GM23248 (cell line): Measurements from ENCODE around the gene CFAP298. TPM values are rescaled to one million over a fixed set of nuclear protein-coding genes. Genes with fewer than 3 reads are reported as not detected.

ENCODE experiments used
- DNase-seq: peaks from one replicate; pipeline ENCODE4 v3.0.0-alpha.2; 2015
- H2AFZ ChIP-seq: fragments of 200-600 bp; sonication (generic); 2 replicates; pipeline ENCODE4 v1.6.1; 2016; ENCODE audit warnings: antibody characterized with exemption
- H3F3A ChIP-seq: fragments of 200-600 bp; sonication (generic); 2 replicates; pipeline ENCODE4 v1.6.1; 2016; ENCODE audit warnings: mild to moderate bottlenecking, antibody characterized with exemption, mixed run types; ENCODE audit not compliant: insufficient read depth
- H3K27ac ChIP-seq: fragments of 200-600 bp; sonication (generic); 2 replicates; pipeline ENCODE4 v1.5.1; 2016; ENCODE audit warnings: mild to moderate bottlenecking
- H3K27me3 ChIP-seq: fragments of 200-600 bp; sonication (generic); replicated peaks from 2 replicates; pipeline ENCODE4 v1.6.1; 2016; ENCODE audit warnings: mild to moderate bottlenecking; ENCODE audit not compliant: insufficient read depth
- H3K36me3 ChIP-seq: fragments of 200-600 bp; sonication (generic); 2 replicates; pipeline ENCODE4 v1.6.1; 2016; ENCODE audit warnings: low read depth, mild to moderate bottlenecking
- H3K4me1 ChIP-seq: fragments of 200-600 bp; sonication (generic); 2 replicates; pipeline ENCODE4 v1.6.1; 2016; ENCODE audit warnings: mild to moderate bottlenecking; ENCODE audit not compliant: insufficient read depth
- H3K4me2 ChIP-seq: fragments of 200-600 bp; sonication (generic); one replicate; pipeline ENCODE4 v1.6.1; 2016; ENCODE audit warnings: mild to moderate bottlenecking; ENCODE audit not compliant: unreplicated experiment
- H3K4me3 ChIP-seq: fragments of 200-600 bp; sonication (generic); 2 replicates; pipeline ENCODE4 v1.5.1; 2016; ENCODE audit warnings: mild to moderate bottlenecking
- H3K79me2 ChIP-seq: fragments of 200-600 bp; sonication (generic); 2 replicates; pipeline ENCODE4 v1.6.1; 2016; ENCODE audit warnings: mild to moderate bottlenecking; ENCODE audit not compliant: insufficient read depth
- H3K9ac ChIP-seq: fragments of 200-600 bp; sonication (generic); 2 replicates; pipeline ENCODE4 v1.6.1; 2016; ENCODE audit warnings: mild to moderate bottlenecking
- H3K9me2 ChIP-seq: fragments of 200-600 bp; sonication (generic); 2 replicates; pipeline ENCODE4 v1.6.1; 2016; ENCODE audit warnings: mixed run types, mild to moderate bottlenecking, moderate library complexity; ENCODE audit not compliant: insufficient read depth
- H3K9me3 ChIP-seq: fragments of 200-600 bp; sonication (generic); one replicate; pipeline ENCODE4 v1.6.1; 2017; ENCODE audit warnings: low read depth
- H4K20me1 ChIP-seq: fragments of 200-600 bp; sonication (generic); 2 replicates; pipeline ENCODE4 v1.6.0; 2016; ENCODE audit not compliant: insufficient read depth
- EZH2 ChIP-seq: fragments of 200-600 bp; sonication (generic); IDR thresholded peaks from 2 replicates; pipeline ENCODE4 v1.6.1; 2018; ENCODE audit warnings: antibody characterized with exemption, mild to moderate bottlenecking; ENCODE audit not compliant: insufficient read depth, poor library complexity, severe bottlenecking
- EZH2phosphoT487 ChIP-seq: fragments of 200-600 bp; sonication (generic); IDR thresholded peaks from 2 replicates; pipeline ENCODE4 v1.6.1; 2018; ENCODE audit warnings: antibody characterized with exemption, moderate library complexity, mild to moderate bottlenecking, low read depth; ENCODE audit not compliant: insufficient read depth
- WGBS, 2 experiments: methylation state at CpG; one replicate each; pipeline ENCODE4 v1.1.6; 2015 to 2017; ENCODE audit warnings: low lambda C conversion rate in 2 of 2, low coverage in 1 of 2; ENCODE audit errors: missing lambda C conversion rate in 2 of 2; 5-methylcytosine and 5-hydroxymethylcytosine counted together
- in situ Hi-C: fragments of 300-500 bp; cut with MboI; formaldehyde crosslinking; loops from 2 replicates; pipeline ENCODE4 v1.15.0; 2020
- polyA plus RNA-seq: library from polyadenylated mRNA; unstranded; fragments of >200 nt; fragmentation: Nextera tagmentation; extraction: Ambion mirVana; gene quantifications from 2 replicates; pipeline ENCODE4 v1.2.1, GENCODE V29; 2016
- total RNA-seq: library from RNA; depleted of rRNA; stranded (reverse); fragments of >200 nt; shearing (Covaris generic); gene quantifications from 2 replicates; pipeline ENCODE4 v1.2.3, GENCODE V29; 2014

The CFAP298 gene
- total and polyA plus RNA-seq, 2 experiments from 2014 or later: 20.5 to 53.9 TPM

- H3K27ac ChIP-seq: no peak within 1 kb of the TSS
- in situ Hi-C loops: no loop called here
- no peak for TF ChIP-seq EZH2
- TF ChIP-seq EZH2phosphoT487: no peak
Observed at GRCh38 chr21:32585042-32585710, 27.0 kb downstream of the CFAP298 start, which contains the start of gene TCP10L. Gene TCP10L (minus strand): TSS chr21:32585523. CDS start chr21:32584304, 1,219 bp downstream.

GRCh38 chr21:32584472-32584871, 27.7 kb downstream of the CFAP298 start:
- DNase-seq: no peak
- Histone ChIP-seq H3K4me1 (no peaks in the 10 kb centered on the region), H3K9ac (no peak overlapping the region), H3K27ac (no peak overlapping the region), H4K20me1 (no peaks in the 10 kb centered on the region), H3K36me3 (no peaks in the 10 kb centered on the region), H3K9me3 (no peaks in the 10 kb centered on the region), H3K4me3 (no peak overlapping the region), H3F3A (no peaks in the 10 kb centered on the region), H3K27me3 (peaks cover 3% of the 10 kb centered on the region; the same call in 1 of the 2 replicates), H3K4me2 (no peak overlapping the region), H3K9me2 (no peaks in the 10 kb centered on the region), H3K79me2 (no peaks in the 10 kb centered on the region), H2AFZ (no peak overlapping the region)
- no peak for TF ChIP-seq EZH2phosphoT487
- TF ChIP-seq EZH2: no peak
- 68 to 70% methylated on average over 8 of the region's 8 CpGs for WGBS, 2 experiments
- in situ Hi-C loops: no loop called here

More at GRCh38 chr21:32585042-32585710, 27.0 kb downstream of the CFAP298 start, which contains the start of gene TCP10L:
- Histone ChIP-seq H3K4me1 (no peaks in the 10 kb centered on the region), H3K4me2 (no peak within 1 kb of the TSS), H2AFZ (no peak within 1 kb of the TSS), H3K79me2 (no peaks in the 10 kb centered on the region), H3K9me3 (no peaks in the 10 kb centered on the region), H3K36me3 (no peaks in the 10 kb centered on the region), H3K4me3 (no peak within 1 kb of the TSS), H3K9ac (no peak within 1 kb of the TSS), H3K9me2 (no peaks in the 10 kb centered on the region), H3K27me3 (peaks cover 3% of the 10 kb centered on the region; the same call in 1 of the 2 replicates), H4K20me1 (no peaks in the 10 kb centered on the region), H3F3A (no peaks in the 10 kb centered on the region)
- no peak for DNase-seq
- WGBS, 2 experiments: 81 to 89% methylated on average over 16 to 17 of the region's 17 CpGs

GRCh38 chr21:32581732-32582131, 30.4 kb downstream of the CFAP298 start:
- Histone ChIP-seq H4K20me1 (no peaks in the 10 kb centered on the region), H3K9me2 (no peaks in the 10 kb centered on the region), H3K79me2 (no peaks in the 10 kb centered on the region), H3K9me3 (no peaks in the 10 kb centered on the region), H3K27me3 (peaks cover 12% of the 10 kb centered on the region; the same call in 1 of the 2 replicates), H3F3A (no peaks in the 10 kb centered on the region), H3K4me3 (no peak overlapping the region), H3K27ac (no peak overlapping the region), H3K36me3 (no peaks in the 10 kb centered on the region), H3K9ac (no peak overlapping the region), H2AFZ (no peak overlapping the region), H3K4me2 (no peak overlapping the region), H3K4me1 (no peaks in the 10 kb centered on the region)
- no peak for DNase-seq
- in situ Hi-C loops: no loop called here
- 88 to 91% methylated on average over 13 of the region's 13 CpGs for WGBS, 2 experiments
- TF ChIP-seq EZH2 (no peak), EZH2phosphoT487 (no peak)

DNA sequence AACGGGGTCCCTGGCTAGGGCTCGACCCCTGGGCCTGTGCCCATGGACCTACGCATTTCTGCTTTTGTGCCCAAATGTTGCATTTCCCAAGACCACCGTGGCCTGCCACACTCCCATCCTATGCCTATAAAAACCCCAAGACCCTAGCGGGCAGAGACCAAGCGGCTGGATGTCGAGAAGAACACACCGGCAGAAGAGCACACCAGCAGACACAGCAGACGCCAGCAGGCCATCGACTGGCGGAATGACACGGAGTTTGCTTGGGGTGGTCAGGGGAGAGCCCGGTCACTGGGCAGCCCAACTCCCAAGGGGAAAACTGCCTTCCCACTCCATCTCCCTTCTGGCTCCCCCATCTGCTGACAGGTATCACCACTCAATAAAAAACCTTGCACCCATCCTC, 31.2 kb downstream of the CFAP298 start:
- TF ChIP-seq EZH2 (no peak), EZH2phosphoT487 (no peak)
- Histone ChIP-seq H3K9me2 (no peaks in the 10 kb centered on the region), H3K79me2 (no peaks in the 10 kb centered on the region), H3F3A (no peaks in the 10 kb centered on the region), H3K4me1 (no peaks in the 10 kb centered on the region), H2AFZ (no peak overlapping the region), H3K27me3 (peaks cover 12% of the 10 kb centered on the region; the same call in 1 of the 2 replicates), H4K20me1 (no peaks in the 10 kb centered on the region), H3K27ac (no peak overlapping the region), H3K36me3 (no peaks in the 10 kb centered on the region), H3K4me3 (no peak overlapping the region), H3K9ac (no peak overlapping the region), H3K4me2 (no peak overlapping the region), H3K9me3 (no peaks in the 10 kb centered on the region)
- in situ Hi-C loops: no loop called here
- 73 to 76% methylated on average over 13 of the region's 13 CpGs for WGBS, 2 experiments
- DNase-seq: no peak
